ENCODE measurements around the gene BCL2L12.

Gene BCL2L12

GRCh38 chr19:49713236-49713845 is 47.6 kb downstream of the BCL2L12 start:
- TF ChIP-seq GATA3 (IDR thresholded peaks at IDR 0.05; ENCODE audit: low read depth, low read length) = no peak
- no peak for TF ChIP-seq GATA2 (IDR thresholded peaks at IDR 0.05; ENCODE audit: low read depth, low read length)

- no peak for TF ChIP-seq GATA3 (IDR thresholded peaks at IDR 0.05; ENCODE audit: low read depth, low read length)
- no peak for TF ChIP-seq GATA2 (IDR thresholded peaks at IDR 0.05; ENCODE audit: low read depth, low read length)
These were observed 50.4 kb downstream of the BCL2L12 start for GRCh38 chr19:49716154-49716553.

- TF ChIP-seq GATA3 (IDR thresholded peaks at IDR 0.05; ENCODE audit: low read depth, low read length) = no peak
- no peak for TF ChIP-seq GATA2 (IDR thresholded peaks at IDR 0.05; ENCODE audit: low read depth, low read length)
These were observed 52.8 kb downstream of the BCL2L12 start for GRCh38 chr19:49718511-49718910.

GRCh38 chr19:49718991-49719390 is 53.3 kb downstream of the BCL2L12 start:
- TF ChIP-seq GATA2 (IDR thresholded peaks at IDR 0.05; ENCODE audit: low read depth, low read length) (no peak), GATA3 (IDR thresholded peaks at IDR 0.05; ENCODE audit: low read depth, low read length) (no peak)
